Adrenal gland (tissue), 5 donors: ENCODE measurements around the gene CEP83.

Experiments used
- CTCF ChIP-seq, 6 experiments: fragments of 450-650 bp in 4 of 6; fragments of 200-600 bp in 2 of 6; sonication (generic) in 1 of 6; IDR thresholded peaks; 1 replicate in 5 of 6; 2 replicates in 1 of 6; pipeline versions ENCODE4 v1.5.1 to v1.8.0; 2016 to 2021; ENCODE audit warnings: antibody characterized with exemption in 6 of 6, mild to moderate bottlenecking in 2 of 6, moderate library complexity in 1 of 6
- POLR2A ChIP-seq, 2 donors: fragments of 450-650 bp; IDR thresholded peaks; one replicate each; pipeline ENCODE4 v1.6.1; 2017; ENCODE audit warnings: antibody characterized with exemption in 2 of 2, mild to moderate bottlenecking in 2 of 2, moderate library complexity in 1 of 2
- donor health status: DM: no; HTN: no; CAD: no.

GRCh38 chr12:94429633-94430032, 30.0 kb downstream of the CEP83 start:
- TF ChIP-seq CTCF (IDR thresholded peaks at IDR 0.05) (no peak), POLR2A (IDR thresholded peaks at IDR 0.05) (no peak)
